GM23248 (cell line): Measurements from ENCODE around the gene GADD45G.

Experiments
- EZH2 ChIP-seq: fragments of 200-600 bp; sonication (generic); IDR thresholded peaks from 2 replicates; pipeline ENCODE4 v1.6.1; 2018; ENCODE audit warnings: antibody characterized with exemption, mild to moderate bottlenecking; ENCODE audit not compliant: insufficient read depth, poor library complexity, severe bottlenecking
- EZH2phosphoT487 ChIP-seq: fragments of 200-600 bp; sonication (generic); IDR thresholded peaks from 2 replicates; pipeline ENCODE4 v1.6.1; 2018; ENCODE audit warnings: antibody characterized with exemption, moderate library complexity, mild to moderate bottlenecking, low read depth; ENCODE audit not compliant: insufficient read depth

DNA sequence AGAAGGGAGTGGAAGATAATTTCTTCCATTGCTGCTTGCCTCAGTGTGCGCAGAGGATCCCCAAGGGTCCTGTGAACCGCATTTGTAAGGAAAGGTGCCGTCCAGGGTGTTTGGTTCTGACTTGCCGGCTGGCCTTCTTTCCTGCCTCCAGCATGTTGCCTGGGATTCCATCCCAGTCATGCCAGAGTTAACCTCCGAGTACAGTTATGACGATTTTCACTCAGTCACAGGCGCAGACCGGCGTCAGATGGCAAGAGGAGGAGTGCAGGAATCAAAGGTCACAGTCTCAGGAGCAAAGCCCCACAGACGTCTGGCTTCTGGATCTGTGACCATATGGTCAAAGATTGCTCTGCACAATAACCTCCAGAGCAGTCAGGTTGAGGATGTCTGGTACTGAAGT, 5.9 kb upstream of the GADD45G start:
- TF ChIP-seq EZH2 (no peak), EZH2phosphoT487 (no peak)
